ENCODE results near the gene RAB20. TPM values are rescaled to one million over a fixed set of nuclear protein-coding genes. Genes with fewer than 3 reads are reported as not detected.

The RAB20 gene
- total and polyA plus RNA-seq, 4 donors: 9.8 to 36.9 (median 25.2) TPM

DNA sequence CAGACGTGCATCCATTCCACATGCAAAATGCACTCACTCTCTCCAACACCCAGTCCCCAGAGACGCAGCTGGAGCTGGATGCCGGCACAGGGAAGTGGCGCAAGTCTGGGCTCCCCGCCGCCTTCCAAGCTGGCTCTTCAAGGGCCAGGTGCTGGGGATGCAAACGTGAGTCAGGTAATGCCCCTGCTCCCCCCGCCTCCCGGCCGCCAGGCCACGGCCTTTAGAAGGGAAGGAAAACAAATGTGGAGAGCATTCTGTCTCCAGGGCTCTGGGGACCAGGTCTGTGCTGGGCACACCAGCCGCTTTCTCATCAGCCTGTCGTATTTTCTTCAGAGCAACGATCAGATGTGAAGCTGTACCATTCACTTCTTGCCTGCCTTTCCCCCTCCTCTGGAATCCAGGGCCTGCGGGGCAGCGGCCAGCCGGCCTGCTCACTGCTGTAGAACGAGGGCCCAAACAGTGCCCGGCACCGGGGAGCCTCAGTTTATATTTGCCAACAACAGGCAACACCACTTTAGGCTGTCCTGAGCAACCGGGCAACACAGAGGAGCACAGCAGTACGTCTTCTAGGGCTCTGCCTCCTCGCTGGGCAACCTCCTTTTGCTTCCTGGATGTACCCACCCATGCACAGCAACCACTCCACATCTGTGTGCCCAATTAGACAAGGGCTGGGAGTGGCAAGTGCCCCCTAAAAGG lies 3.8 kb downstream of the RAB20 start:
- whole genome bisulfite sequencing: 87% methylated on average over 23 of the region's 23 CpGs
- Histone ChIP-seq H3K4me3 (ENCODE audit: low read depth in 1 of 3, low read length in 3 of 3) (no peak overlapping the region), H3K36me3 (ENCODE audit: control insufficient read depth in 4 of 4, insufficient read depth in 3 of 4, low read depth in 1 of 4, low read length in 3 of 4) (peaks cover 0 to 10% (median 7%) of the 10 kb centered on the region in 4 donors), H3K27ac (ENCODE audit: low read depth in 1 of 2, low read length in 2 of 2) (no peak overlapping the region), H3K4me1 (ENCODE audit: control insufficient read depth in 4 of 4, insufficient read depth in 4 of 4, low read length in 3 of 4) (peaks cover 13 to 61% (median 49%) of the 10 kb centered on the region in 4 donors), H3K9ac (ENCODE audit: low read depth in 1 of 2, low read length in 2 of 2) (no peak overlapping the region), H3K27me3 (ENCODE audit: control insufficient read depth in 4 of 4, insufficient read depth in 4 of 4, low read length in 3 of 4) (no peaks in the 10 kb centered on the region), H3K9me3 (ENCODE audit: control insufficient read depth in 4 of 4, low read length in 3 of 4) (no peaks in the 10 kb centered on the region)
- no peak for TF ChIP-seq HNF4A (conservative IDR thresholded peaks at IDR 0.05)
- TF ChIP-seq HNF4G (IDR thresholded peaks at IDR 0.05): no peak
- TF ChIP-seq TAF1 (conservative IDR thresholded peaks at IDR 0.05): no peak
- no peak for TF ChIP-seq JUND (IDR thresholded peaks at IDR 0.05)
- TF ChIP-seq RXRA (IDR thresholded peaks at IDR 0.05): no peak
- TF ChIP-seq NR2F2 (IDR thresholded peaks at IDR 0.05): no peak
- TF ChIP-seq SP1 (IDR thresholded peaks at IDR 0.05): no peak
- TF ChIP-seq FOXA2 (IDR thresholded peaks at IDR 0.05): no peak
- TF ChIP-seq, protein P1, sequence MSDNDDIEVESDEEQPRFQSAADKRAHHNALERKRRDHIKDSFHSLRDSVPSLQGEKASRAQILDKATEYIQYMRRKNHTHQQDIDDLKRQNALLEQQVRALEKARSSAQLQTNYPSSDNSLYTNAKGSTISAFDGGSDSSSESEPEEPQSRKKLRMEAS (IDR thresholded peaks at IDR 0.05): no peak
- TF ChIP-seq, protein P2, sequence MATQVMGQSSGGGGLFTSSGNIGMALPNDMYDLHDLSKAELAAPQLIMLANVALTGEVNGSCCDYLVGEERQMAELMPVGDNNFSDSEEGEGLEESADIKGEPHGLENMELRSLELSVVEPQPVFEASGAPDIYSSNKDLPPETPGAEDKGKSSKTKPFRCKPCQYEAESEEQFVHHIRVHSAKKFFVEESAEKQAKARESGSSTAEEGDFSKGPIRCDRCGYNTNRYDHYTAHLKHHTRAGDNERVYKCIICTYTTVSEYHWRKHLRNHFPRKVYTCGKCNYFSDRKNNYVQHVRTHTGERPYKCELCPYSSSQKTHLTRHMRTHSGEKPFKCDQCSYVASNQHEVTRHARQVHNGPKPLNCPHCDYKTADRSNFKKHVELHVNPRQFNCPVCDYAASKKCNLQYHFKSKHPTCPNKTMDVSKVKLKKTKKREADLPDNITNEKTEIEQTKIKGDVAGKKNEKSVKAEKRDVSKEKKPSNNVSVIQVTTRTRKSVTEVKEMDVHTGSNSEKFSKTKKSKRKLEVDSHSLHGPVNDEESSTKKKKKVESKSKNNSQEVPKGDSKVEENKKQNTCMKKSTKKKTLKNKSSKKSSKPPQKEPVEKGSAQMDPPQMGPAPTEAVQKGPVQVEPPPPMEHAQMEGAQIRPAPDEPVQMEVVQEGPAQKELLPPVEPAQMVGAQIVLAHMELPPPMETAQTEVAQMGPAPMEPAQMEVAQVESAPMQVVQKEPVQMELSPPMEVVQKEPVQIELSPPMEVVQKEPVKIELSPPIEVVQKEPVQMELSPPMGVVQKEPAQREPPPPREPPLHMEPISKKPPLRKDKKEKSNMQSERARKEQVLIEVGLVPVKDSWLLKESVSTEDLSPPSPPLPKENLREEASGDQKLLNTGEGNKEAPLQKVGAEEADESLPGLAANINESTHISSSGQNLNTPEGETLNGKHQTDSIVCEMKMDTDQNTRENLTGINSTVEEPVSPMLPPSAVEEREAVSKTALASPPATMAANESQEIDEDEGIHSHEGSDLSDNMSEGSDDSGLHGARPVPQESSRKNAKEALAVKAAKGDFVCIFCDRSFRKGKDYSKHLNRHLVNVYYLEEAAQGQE (IDR thresholded peaks at IDR 0.05): no peak
- TF ChIP-seq FOXA1 (IDR thresholded peaks at IDR 0.05): no peak
- TF ChIP-seq GABPA (IDR thresholded peaks at IDR 0.05 in 1 of 2, conservative IDR thresholded peaks at IDR 0.05 in 1 of 2): no peak
- no peak for TF ChIP-seq YY1 (IDR thresholded peaks at IDR 0.05)
- no peak for DNase-seq (ENCODE audit: low spot score)

DNA sequence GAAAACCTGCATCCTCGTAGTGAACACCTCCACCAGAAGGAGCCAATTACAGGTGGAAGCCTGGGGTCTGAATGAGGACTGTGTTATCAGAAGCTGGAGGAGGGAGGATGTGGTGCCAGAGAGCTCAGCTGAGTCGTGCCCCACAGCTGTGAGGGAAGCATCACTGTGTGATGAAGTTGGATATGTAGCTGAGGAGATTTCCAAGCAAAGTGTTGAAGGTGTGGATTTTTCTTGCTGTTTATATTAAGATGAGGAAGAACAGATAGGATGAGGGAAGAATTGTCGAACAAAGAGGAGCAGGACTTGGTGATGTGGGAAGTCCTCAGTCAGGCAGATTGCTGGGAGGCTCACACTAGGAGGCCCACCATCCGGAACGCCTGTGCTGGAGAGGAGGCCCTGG lies 4.4 kb downstream of the RAB20 start:
- Histone ChIP-seq H3K9me3 (ENCODE audit: control insufficient read depth in 4 of 4, low read length in 3 of 4) (no peaks in the 10 kb centered on the region), H3K9ac (ENCODE audit: low read depth in 1 of 2, low read length in 2 of 2) (no peak overlapping the region), H3K27me3 (ENCODE audit: control insufficient read depth in 4 of 4, insufficient read depth in 4 of 4, low read length in 3 of 4) (no peaks in the 10 kb centered on the region), H3K36me3 (ENCODE audit: control insufficient read depth in 4 of 4, insufficient read depth in 3 of 4, low read depth in 1 of 4, low read length in 3 of 4) (peaks cover 0 to 10% (median 7%) of the 10 kb centered on the region in 4 donors), H3K4me3 (ENCODE audit: low read depth in 1 of 3, low read length in 3 of 3) (no peak overlapping the region), H3K4me1 (ENCODE audit: control insufficient read depth in 4 of 4, insufficient read depth in 4 of 4, low read length in 3 of 4) (peaks cover 13 to 59% (median 47%) of the 10 kb centered on the region in 4 donors), H3K27ac (ENCODE audit: low read depth in 1 of 2, low read length in 2 of 2) (peak overlapping the region in 1 of 2 donors; percentile 41)
- DNase-seq (ENCODE audit: low spot score): no peak
- WGBS: 88% methylated on average over 5 of the region's 5 CpGs
- TF ChIP-seq, protein P1 (IDR thresholded peaks at IDR 0.05): no peak
- TF ChIP-seq TAF1 (conservative IDR thresholded peaks at IDR 0.05): no peak
- no peak for TF ChIP-seq SP1 (IDR thresholded peaks at IDR 0.05)
- TF ChIP-seq, protein P3, sequence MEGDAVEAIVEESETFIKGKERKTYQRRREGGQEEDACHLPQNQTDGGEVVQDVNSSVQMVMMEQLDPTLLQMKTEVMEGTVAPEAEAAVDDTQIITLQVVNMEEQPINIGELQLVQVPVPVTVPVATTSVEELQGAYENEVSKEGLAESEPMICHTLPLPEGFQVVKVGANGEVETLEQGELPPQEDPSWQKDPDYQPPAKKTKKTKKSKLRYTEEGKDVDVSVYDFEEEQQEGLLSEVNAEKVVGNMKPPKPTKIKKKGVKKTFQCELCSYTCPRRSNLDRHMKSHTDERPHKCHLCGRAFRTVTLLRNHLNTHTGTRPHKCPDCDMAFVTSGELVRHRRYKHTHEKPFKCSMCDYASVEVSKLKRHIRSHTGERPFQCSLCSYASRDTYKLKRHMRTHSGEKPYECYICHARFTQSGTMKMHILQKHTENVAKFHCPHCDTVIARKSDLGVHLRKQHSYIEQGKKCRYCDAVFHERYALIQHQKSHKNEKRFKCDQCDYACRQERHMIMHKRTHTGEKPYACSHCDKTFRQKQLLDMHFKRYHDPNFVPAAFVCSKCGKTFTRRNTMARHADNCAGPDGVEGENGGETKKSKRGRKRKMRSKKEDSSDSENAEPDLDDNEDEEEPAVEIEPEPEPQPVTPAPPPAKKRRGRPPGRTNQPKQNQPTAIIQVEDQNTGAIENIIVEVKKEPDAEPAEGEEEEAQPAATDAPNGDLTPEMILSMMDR (IDR thresholded peaks at IDR 0.05; ENCODE audit: low read depth, low read length, missing input control): no peak
- TF ChIP-seq FOXA2 (IDR thresholded peaks at IDR 0.05): no peak
- TF ChIP-seq YY1 (IDR thresholded peaks at IDR 0.05): no peak
- no peak for TF ChIP-seq RAD21 (IDR thresholded peaks at IDR 0.05)
- TF ChIP-seq, protein P4, sequence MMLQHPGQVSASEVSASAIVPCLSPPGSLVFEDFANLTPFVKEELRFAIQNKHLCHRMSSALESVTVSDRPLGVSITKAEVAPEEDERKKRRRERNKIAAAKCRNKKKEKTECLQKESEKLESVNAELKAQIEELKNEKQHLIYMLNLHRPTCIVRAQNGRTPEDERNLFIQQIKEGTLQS (IDR thresholded peaks at IDR 0.05): no peak
- TF ChIP-seq HNF4A (conservative IDR thresholded peaks at IDR 0.05): no peak
- TF ChIP-seq NR2F2 (IDR thresholded peaks at IDR 0.05): no peak
- TF ChIP-seq GABPA (IDR thresholded peaks at IDR 0.05 in 1 of 2, conservative IDR thresholded peaks at IDR 0.05 in 1 of 2): no peak
- TF ChIP-seq RXRA (IDR thresholded peaks at IDR 0.05): no peak
- TF ChIP-seq, protein P2 (IDR thresholded peaks at IDR 0.05): no peak

All from liver (tissue), 9 donors.